Right lobe of liver (tissue), 4 donors: Measurements from ENCODE around the gene TMEM179.

ENCODE experiments used
- POLR2A ChIP-seq: fragments of 450-650 bp; IDR thresholded peaks from one replicate; pipeline ENCODE4 v1.6.1; 2017; ENCODE audit warnings: antibody characterized with exemption, mild to moderate bottlenecking
- TF ChIP-seq, protein P1 (sequence below), 4 donors: fragments of 200-600 bp in 3 of 4; fragments of 450-650 bp in 1 of 4; IDR thresholded peaks; one replicate each; pipeline versions ENCODE4 v1.5.1 to v1.8.0; 2016 to 2022; ENCODE audit warnings: antibody characterized with exemption in 4 of 4, mild to moderate bottlenecking in 2 of 4
- donor health status: DM: no; HTN: no; CAD: no.
- donor health status: DM: no; HTN: no; CAD: no.
- donor health status: DM: no; HTN: yes; CAD: no.

- TF ChIP-seq, protein P1, sequence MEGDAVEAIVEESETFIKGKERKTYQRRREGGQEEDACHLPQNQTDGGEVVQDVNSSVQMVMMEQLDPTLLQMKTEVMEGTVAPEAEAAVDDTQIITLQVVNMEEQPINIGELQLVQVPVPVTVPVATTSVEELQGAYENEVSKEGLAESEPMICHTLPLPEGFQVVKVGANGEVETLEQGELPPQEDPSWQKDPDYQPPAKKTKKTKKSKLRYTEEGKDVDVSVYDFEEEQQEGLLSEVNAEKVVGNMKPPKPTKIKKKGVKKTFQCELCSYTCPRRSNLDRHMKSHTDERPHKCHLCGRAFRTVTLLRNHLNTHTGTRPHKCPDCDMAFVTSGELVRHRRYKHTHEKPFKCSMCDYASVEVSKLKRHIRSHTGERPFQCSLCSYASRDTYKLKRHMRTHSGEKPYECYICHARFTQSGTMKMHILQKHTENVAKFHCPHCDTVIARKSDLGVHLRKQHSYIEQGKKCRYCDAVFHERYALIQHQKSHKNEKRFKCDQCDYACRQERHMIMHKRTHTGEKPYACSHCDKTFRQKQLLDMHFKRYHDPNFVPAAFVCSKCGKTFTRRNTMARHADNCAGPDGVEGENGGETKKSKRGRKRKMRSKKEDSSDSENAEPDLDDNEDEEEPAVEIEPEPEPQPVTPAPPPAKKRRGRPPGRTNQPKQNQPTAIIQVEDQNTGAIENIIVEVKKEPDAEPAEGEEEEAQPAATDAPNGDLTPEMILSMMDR (IDR thresholded peaks at IDR 0.05), result no peak
- no peak for TF ChIP-seq POLR2A
Observed at GRCh38 chr14:104549536-104550339, 54.8 kb downstream of the TMEM179 start.
